CD4-positive, CD25-positive, alpha-beta regulatory T cell (primary cell): ENCODE measurements around the gene FAM120A. TPM values are rescaled to one million over a fixed set of nuclear protein-coding genes. Genes with fewer than 3 reads are reported as not detected.

ENCODE experiments used
- ATAC-seq, 2 donors: fragments of 150-1000 bp; cut with Tn5 transposase; one replicate each; pipeline ENCODE4 v1.10.0; 2021; ENCODE audit warnings: low read depth in 2 of 2, moderate number of reproducible peaks in 2 of 2, moderate library complexity in 1 of 2
- DNase-seq, 3 donors: peaks; one replicate each; pipeline versions ENCODE4 v3.0.0 to v3.0.0-alpha.2; 2012 to 2022; ENCODE audit warnings: mixed read lengths in 1 of 3
- H3K27ac ChIP-seq: one replicate; pipeline ENCODE4 v1.7.0; 2013; ENCODE audit warnings: mild to moderate bottlenecking, low read length; ENCODE audit not compliant: insufficient read depth, poor library complexity, severe bottlenecking
- H3K27me3 ChIP-seq: one replicate; pipeline ENCODE4 v1.7.0; 2013; ENCODE audit warnings: low read length; ENCODE audit not compliant: control insufficient read depth, insufficient read depth
- H3K36me3 ChIP-seq: one replicate; pipeline ENCODE4 v1.7.0; 2013; ENCODE audit warnings: mild to moderate bottlenecking, low read length, moderate library complexity; ENCODE audit not compliant: control insufficient read depth, insufficient read depth
- H3K4me1 ChIP-seq: 2 replicates; pipeline ENCODE4 v1.7.0; 2013; ENCODE audit warnings: mild to moderate bottlenecking, low read length; ENCODE audit not compliant: insufficient read depth, control insufficient read depth, poor library complexity, severe bottlenecking
- H3K4me3 ChIP-seq: one replicate; pipeline ENCODE4 v1.7.0; 2013; ENCODE audit warnings: low read depth, mild to moderate bottlenecking, low read length, moderate library complexity
- H3K9me3 ChIP-seq, 2 experiments: 1 replicate in 1 of 2; 2 replicates in 1 of 2; pipeline ENCODE4 v1.7.0; 2013; ENCODE audit warnings: low read length in 2 of 2, mild to moderate bottlenecking in 1 of 2, moderate library complexity in 1 of 2; ENCODE audit not compliant: control insufficient read depth in 2 of 2
- H3K27ac Mint-ChIP-seq, 3 donors: one replicate each; pipeline ENCODE4 v1.8.0; 2020 to 2022; ENCODE audit warnings: mild to moderate bottlenecking in 3 of 3, mixed read lengths in 3 of 3, moderate library complexity in 2 of 3
- H3K27me3 Mint-ChIP-seq: one replicate; pipeline ENCODE4 v1.8.0; 2022; ENCODE audit warnings: mild to moderate bottlenecking, mixed read lengths
- H3K36me3 Mint-ChIP-seq: one replicate; pipeline ENCODE4 v1.8.0; 2020; ENCODE audit warnings: mixed read lengths
- H3K4me1 Mint-ChIP-seq, 4 donors: one replicate each; pipeline ENCODE4 v1.8.0; 2020 to 2022; ENCODE audit warnings: mixed read lengths in 4 of 4, mild to moderate bottlenecking in 1 of 4
- H3K4me3 Mint-ChIP-seq, 4 donors: one replicate each; pipeline ENCODE4 v1.8.0; 2020 to 2022; ENCODE audit warnings: mild to moderate bottlenecking in 4 of 4, mixed read lengths in 4 of 4, moderate library complexity in 3 of 4
- H3K9me3 Mint-ChIP-seq, 7 donors: one replicate each; pipeline ENCODE4 v1.8.0; 2020 to 2022; ENCODE audit warnings: mixed read lengths in 7 of 7, mild to moderate bottlenecking in 3 of 7, moderate library complexity in 2 of 7
- polyA plus RNA-seq, 4 donors: library from polyadenylated mRNA; unstranded; fragments of 300-500 nt; fragmentation: Illumina TruSeq; gene quantifications; one replicate each; pipeline ENCODE4 v1.2.3, GENCODE V29; 2021
- total RNA-seq: library from RNA; stranded (reverse); gene quantifications from one replicate; pipeline ENCODE4 v1.2.3, GENCODE V29; 2022

The FAM120A gene
- total and polyA plus RNA-seq, 5 donors from 2014 or later, result 11.3 to 95.7 (median 12.9) TPM

GRCh38 chr9:93587284-93587650, 135.8 kb downstream of the FAM120A start:
- peaks cover 23 to 71% (median 37%) of the 10 kb centered on the region in 4 donors for H3K4me1 Mint-ChIP-seq
- peak overlapping the region in 1 of 3 donors; percentile 47 for H3K27ac Mint-ChIP-seq
- H3K9me3 ChIP-seq, result peaks cover 0 to 9% of the 10 kb centered on the region in 2 experiments
- peaks cover 0 to 19% (median 4%) of the 10 kb centered on the region in 7 donors for H3K9me3 Mint-ChIP-seq
- no peak for DNase-seq
- H3K4me3 ChIP-seq, result no peak overlapping the region
- no peak overlapping the region for H3K4me3 Mint-ChIP-seq
- H3K27me3 ChIP-seq, result no peaks in the 10 kb centered on the region
- ATAC-seq, result no peak
- H3K27me3 Mint-ChIP-seq, result no peaks in the 10 kb centered on the region
- H3K36me3 ChIP-seq, result no peaks in the 10 kb centered on the region
- no peak overlapping the region for H3K27ac ChIP-seq
- H3K36me3 Mint-ChIP-seq, result peaks cover 12% of the 10 kb centered on the region
- peaks cover 4% of the 10 kb centered on the region for H3K4me1 ChIP-seq

- Mint-ChIP-seq H3K4me3 (no peak overlapping the region), H3K36me3 (peaks cover 12% of the 10 kb centered on the region), H3K9me3 (peaks cover 0 to 16% (median 4%) of the 10 kb centered on the region in 7 donors), H3K27me3 (no peaks in the 10 kb centered on the region), H3K27ac (peak overlapping the region in 2 of 3 donors; percentile 59 to 81), H3K4me1 (peaks cover 18 to 72% (median 37%) of the 10 kb centered on the region in 4 donors)
- peaks cover 4% of the 10 kb centered on the region for H3K4me1 ChIP-seq
- H3K4me3 ChIP-seq, result no peak overlapping the region
- peaks cover 0 to 9% of the 10 kb centered on the region in 2 experiments for H3K9me3 ChIP-seq
- H3K27me3 ChIP-seq, result no peaks in the 10 kb centered on the region
- DNase-seq (no peak), ATAC-seq (no peak)
- H3K36me3 ChIP-seq, result no peaks in the 10 kb centered on the region
- no peak overlapping the region for H3K27ac ChIP-seq
These were observed 136.3 kb downstream of the FAM120A start for GRCh38 chr9:93587651-93588347.

GRCh38 chr9:93588641-93589609, 137.4 kb downstream of the FAM120A start:
- peaks cover 0 to 7% of the 10 kb centered on the region in 2 experiments for H3K9me3 ChIP-seq
- Mint-ChIP-seq H3K27ac (peak overlapping the region in 2 of 3 donors; percentile 42 to 81), H3K4me3 (no peak overlapping the region), H3K36me3 (peaks cover 7% of the 10 kb centered on the region), H3K9me3 (peaks cover 0 to 11% (median 4%) of the 10 kb centered on the region in 7 donors), H3K27me3 (no peaks in the 10 kb centered on the region), H3K4me1 (peaks cover 13 to 76% (median 37%) of the 10 kb centered on the region in 4 donors)
- DNase-seq, result no peak
- ATAC-seq, result no peak
- peaks cover 4% of the 10 kb centered on the region for H3K4me1 ChIP-seq
- no peaks in the 10 kb centered on the region for H3K36me3 ChIP-seq
- H3K27ac ChIP-seq, result no peak overlapping the region
- H3K4me3 ChIP-seq, result no peak overlapping the region
- H3K27me3 ChIP-seq, result no peaks in the 10 kb centered on the region

GRCh38 chr9:93589688-93590087, 138.2 kb downstream of the FAM120A start:
- no peaks in the 10 kb centered on the region for H3K27me3 Mint-ChIP-seq
- Histone ChIP-seq H3K4me3 (no peak overlapping the region), H3K36me3 (no peaks in the 10 kb centered on the region), H3K4me1 (peaks cover 4% of the 10 kb centered on the region), H3K27me3 (no peaks in the 10 kb centered on the region), H3K9me3 (peaks cover 0 to under 1% of the 10 kb centered on the region in 2 experiments), H3K27ac (no peak overlapping the region)
- peaks cover 0 to 3% (median 0%) of the 10 kb centered on the region in 7 donors for H3K9me3 Mint-ChIP-seq
- H3K27ac Mint-ChIP-seq, result peak overlapping the region in 2 of 3 donors; percentile 16 to 32
- DNase-seq (no peak), ATAC-seq (no peak)
- H3K4me3 Mint-ChIP-seq, result peak overlapping the region in 2 of 4 donors; percentile 13 to 27
- peaks cover 3% of the 10 kb centered on the region for H3K36me3 Mint-ChIP-seq
- peaks cover 9 to 76% (median 35%) of the 10 kb centered on the region in 4 donors for H3K4me1 Mint-ChIP-seq

GRCh38 chr9:93590609-93591234, 139.2 kb downstream of the FAM120A start:
- H3K4me1 Mint-ChIP-seq, result peaks cover 9 to 74% (median 40%) of the 10 kb centered on the region in 4 donors
- H3K27me3 ChIP-seq, result no peaks in the 10 kb centered on the region
- H3K9me3 Mint-ChIP-seq, result no peaks in the 10 kb centered on the region
- H3K4me3 Mint-ChIP-seq, result no peak overlapping the region
- no peaks in the 10 kb centered on the region for H3K36me3 ChIP-seq
- H3K27me3 Mint-ChIP-seq, result no peaks in the 10 kb centered on the region
- no peak overlapping the region for H3K4me3 ChIP-seq
- ATAC-seq (no peak), DNase-seq (no peak)
- no peak overlapping the region for H3K27ac ChIP-seq
- H3K9me3 ChIP-seq, result no peaks in the 10 kb centered on the region
- peaks cover 4% of the 10 kb centered on the region for H3K4me1 ChIP-seq
- no peaks in the 10 kb centered on the region for H3K36me3 Mint-ChIP-seq
- H3K27ac Mint-ChIP-seq, result peak overlapping the region in 1 of 3 donors; percentile 19

- no peak for DNase-seq
- Histone ChIP-seq H3K36me3 (no peaks in the 10 kb centered on the region), H3K4me1 (peaks cover 4% of the 10 kb centered on the region), H3K9me3 (no peaks in the 10 kb centered on the region), H3K27me3 (no peaks in the 10 kb centered on the region), H3K27ac (no peak overlapping the region), H3K4me3 (no peak overlapping the region)
- Mint-ChIP-seq H3K9me3 (no peaks in the 10 kb centered on the region), H3K4me3 (no peak overlapping the region), H3K27ac (peak overlapping the region in 1 of 3 donors; percentile 38), H3K36me3 (no peaks in the 10 kb centered on the region), H3K27me3 (no peaks in the 10 kb centered on the region), H3K4me1 (peaks cover 9 to 79% (median 45%) of the 10 kb centered on the region in 4 donors)
- no peak for ATAC-seq
These were observed 140.0 kb downstream of the FAM120A start for GRCh38 chr9:93591301-93592007.
